DMS153 treated with DMSO at 0.1 percent for 48 hours (cell line): Measurements from ENCODE around the gene TRIM8.
A peak's percentile ranks its signal among the peaks of the same experiment; 100 is the strongest.

Experiments used
- DNase-seq: peaks from one replicate; lab custom pipeline; 2025; ENCODE audit not compliant: unreplicated experiment; lab: John Stamatoyannopoulos, UW

The TRIM8 gene, protein sequence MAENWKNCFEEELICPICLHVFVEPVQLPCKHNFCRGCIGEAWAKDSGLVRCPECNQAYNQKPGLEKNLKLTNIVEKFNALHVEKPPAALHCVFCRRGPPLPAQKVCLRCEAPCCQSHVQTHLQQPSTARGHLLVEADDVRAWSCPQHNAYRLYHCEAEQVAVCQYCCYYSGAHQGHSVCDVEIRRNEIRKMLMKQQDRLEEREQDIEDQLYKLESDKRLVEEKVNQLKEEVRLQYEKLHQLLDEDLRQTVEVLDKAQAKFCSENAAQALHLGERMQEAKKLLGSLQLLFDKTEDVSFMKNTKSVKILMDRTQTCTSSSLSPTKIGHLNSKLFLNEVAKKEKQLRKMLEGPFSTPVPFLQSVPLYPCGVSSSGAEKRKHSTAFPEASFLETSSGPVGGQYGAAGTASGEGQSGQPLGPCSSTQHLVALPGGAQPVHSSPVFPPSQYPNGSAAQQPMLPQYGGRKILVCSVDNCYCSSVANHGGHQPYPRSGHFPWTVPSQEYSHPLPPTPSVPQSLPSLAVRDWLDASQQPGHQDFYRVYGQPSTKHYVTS

DNA sequence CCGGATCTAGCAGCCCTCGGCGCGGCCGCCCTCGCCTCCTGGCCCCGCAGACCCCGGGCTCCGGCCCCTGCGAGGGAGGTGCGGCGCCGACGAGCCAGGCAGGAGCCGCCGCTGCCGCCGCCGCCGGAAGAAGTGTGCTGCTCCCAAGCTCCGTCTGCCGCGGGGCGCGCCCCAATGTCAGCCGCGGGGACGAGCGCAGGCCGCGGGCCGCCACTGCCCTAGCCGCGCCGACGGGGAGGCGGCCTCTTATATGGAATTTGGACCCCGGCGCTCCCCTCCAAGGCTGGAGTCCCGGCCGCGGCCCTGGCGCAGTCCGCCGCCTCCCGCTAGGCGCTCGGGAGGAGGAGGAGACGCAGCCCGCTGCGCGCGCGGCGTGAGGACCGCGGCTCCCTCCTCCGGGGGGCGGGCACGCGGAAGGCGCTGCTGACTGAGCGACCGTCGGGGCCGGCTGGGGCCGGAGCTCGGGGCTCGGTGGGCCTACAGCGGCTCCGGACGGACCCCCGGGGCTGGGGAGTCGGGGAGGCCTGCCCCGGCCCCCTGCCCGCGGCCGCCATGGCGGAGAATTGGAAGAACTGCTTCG lies at the start of gene TRIM8:
Gene TRIM8 (plus strand): TSS at position 414 of the 580 bp plus-strand sequence. CDS start 139 bp downstream, at position 553.
- peak; percentile 26 for DNase-seq

GRCh38 chr10:102595293-102595692 lies 49.0 kb upstream of the TRIM8 start:
- no peak for DNase-seq

GRCh38 chr10:102595897-102596296 lies 48.4 kb upstream of the TRIM8 start:
- no peak for DNase-seq

GRCh38 chr10:102596506-102596971 lies 47.7 kb upstream of the TRIM8 start:
- peak; percentile 62 for DNase-seq

DNA sequence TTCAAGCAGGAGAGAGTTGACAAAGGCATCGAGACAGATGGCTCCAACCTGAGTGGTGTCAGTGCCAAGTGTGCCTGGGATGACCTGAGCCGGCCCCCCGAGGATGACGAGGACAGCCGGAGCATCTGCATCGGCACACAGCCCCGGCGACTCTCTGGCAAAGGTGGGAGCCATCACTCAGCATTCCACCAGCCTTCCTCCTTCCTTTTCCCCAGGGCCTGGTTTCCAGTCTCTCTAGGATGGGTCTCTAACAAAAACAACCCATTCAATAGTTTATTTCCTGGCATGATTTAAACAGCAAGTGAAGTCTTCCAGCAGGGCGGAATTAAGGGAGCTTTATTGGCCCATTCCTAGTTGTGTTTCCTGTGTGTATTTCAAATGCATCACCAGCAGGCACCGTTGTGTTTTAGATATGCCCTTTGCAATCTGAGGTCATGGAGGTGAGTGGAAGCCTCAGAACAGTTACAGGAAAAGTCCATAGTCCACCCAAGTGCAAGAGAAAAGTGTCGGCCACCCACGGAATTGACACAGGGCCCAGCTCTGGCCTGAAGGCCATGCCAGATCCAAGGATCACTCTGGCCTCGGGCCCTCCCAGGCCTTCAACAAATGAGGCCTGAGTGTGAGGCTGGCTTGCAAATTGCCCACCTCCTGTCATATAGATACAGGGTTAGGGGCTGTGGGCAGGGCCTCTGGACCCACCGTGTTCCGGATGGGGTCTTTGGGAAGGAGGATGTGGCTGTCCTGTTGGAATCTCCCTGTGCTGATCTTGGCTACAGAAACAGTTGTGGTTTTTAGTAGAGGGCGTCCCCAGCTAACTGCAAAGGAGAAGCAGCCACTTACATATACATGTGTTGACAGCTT lies 46.9 kb upstream of the TRIM8 start:
- DNase-seq = no peak

- no peak for DNase-seq
Observed at GRCh38 chr10:102598243-102598642, 46.0 kb upstream of the TRIM8 start.

DNA sequence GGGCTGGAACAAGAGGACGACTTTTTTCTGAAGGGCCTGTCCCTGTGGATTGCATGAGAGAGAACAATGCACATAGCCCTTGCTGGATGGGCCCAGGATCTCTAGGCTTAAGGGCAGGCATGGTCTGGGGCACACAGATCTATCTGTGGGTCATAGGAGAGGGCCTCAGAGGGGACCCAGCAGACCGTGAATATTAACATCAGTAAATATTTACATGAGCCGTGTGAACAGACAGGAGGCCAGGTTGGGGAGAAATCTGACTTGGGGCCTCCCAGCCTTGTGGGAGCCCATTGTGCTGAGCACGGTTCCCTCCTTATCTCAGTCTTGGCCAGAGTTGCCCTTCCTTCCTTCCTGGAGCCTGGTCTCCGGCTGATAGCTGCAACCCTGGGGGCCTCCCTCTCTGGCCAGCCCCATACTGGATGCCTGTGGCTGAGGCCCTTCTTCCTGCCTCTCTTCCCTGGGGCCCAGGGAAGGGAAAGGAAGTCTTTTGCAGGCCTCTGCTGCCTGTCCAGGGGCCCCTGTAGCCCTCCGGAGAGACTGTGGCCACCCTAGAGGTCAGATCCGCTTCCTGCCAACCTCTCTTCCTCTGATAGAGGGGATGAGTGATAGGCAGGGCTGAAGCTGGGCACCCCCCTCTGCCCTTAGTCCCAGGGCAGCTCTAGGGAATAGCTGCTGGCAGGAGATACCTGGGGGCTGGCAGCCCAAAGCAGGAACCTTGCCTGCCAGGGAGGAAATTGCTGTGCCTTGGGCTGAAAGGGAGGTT lies 44.5 kb upstream of the TRIM8 start:
- no peak for DNase-seq

DNA sequence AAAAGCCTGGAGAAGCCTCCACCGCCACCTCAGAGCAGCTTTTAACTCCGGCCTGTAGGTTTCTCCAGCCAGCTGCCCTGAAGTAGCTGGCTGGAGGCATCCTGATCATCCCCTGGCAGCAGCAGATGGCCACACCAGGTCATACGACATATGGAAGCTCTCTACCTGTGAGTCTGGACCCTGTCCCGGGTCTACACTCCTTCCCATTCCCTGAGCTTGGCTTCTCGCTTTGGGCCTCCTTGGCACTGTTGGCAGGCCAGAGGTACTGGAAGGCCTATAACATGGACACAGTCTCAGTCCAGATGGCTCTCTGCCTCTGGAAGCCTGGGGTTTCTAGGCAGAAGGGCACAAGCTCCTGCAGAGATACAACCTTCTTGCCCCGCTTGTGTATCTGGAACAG lies 43.5 kb upstream of the TRIM8 start:
- no peak for DNase-seq

- no peak for DNase-seq
Observed at GRCh38 chr10:102601639-102602038, 42.6 kb upstream of the TRIM8 start.

DNA sequence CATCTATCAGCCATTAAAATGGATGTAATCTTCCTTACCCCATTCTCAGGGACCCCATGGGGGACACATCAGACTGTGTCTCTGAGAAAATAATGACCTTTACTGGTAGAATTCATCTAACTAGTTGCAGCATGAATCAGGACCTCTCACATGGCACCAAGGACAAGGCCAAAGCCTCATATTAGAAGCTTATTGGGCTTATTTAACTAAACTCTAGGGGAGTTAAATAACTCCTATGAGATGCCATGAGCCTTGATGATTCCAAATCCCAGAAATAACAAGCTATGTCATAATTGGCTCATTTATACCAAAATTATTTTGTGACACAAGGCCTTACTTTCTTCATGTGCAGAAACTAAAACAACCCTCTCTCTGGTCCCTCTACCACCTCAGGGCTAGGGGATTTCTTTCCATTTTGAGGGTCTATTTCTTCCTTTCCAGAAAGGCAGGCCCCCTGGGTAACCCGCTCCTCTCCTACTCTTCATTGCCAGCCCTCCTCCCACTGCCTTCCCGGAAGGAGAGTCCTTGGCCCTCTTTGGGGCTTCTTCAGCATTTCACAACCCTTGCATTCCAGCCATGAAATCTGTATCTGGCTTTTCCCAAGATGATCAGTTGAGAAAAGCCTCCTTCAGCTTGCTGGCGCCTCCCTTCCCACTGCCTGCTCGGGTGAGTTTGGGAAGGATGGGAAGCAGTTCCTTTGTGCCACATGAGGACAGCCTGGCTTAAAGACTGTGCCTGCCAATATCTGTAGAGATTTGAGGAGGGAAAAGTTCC lies 41.8 kb upstream of the TRIM8 start:
- DNase-seq = no peak

GRCh38 chr10:102603946-102604345 lies 40.3 kb upstream of the TRIM8 start:
- DNase-seq = no peak

- no peak for DNase-seq
Observed at GRCh38 chr10:102604439-102604841, 39.8 kb upstream of the TRIM8 start.

GRCh38 chr10:102605712-102606111 lies 38.6 kb upstream of the TRIM8 start:
- DNase-seq = no peak

DNA sequence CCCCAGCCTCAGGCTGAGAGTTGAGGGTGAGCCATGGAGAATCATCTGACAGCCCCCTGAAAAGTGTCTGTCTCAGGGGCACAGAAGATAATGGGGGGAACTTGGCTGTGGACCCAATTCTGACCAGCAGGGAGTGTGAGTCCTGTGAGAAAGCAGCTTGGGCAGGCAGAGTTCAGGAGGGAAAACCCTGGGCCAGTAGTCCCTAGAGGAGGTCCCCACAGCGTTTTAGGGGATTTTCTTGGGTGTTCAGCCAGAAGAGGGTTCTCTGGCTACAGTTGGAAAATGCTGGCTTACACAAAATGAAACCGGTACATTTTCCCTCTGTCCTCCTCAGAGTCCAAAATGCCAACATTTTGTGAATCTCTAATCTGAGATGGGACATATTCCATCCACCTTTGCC lies 35.8 kb upstream of the TRIM8 start:
- no peak for DNase-seq

- no peak for DNase-seq
Observed at GRCh38 chr10:102610441-102610887, 33.8 kb upstream of the TRIM8 start.

DNA sequence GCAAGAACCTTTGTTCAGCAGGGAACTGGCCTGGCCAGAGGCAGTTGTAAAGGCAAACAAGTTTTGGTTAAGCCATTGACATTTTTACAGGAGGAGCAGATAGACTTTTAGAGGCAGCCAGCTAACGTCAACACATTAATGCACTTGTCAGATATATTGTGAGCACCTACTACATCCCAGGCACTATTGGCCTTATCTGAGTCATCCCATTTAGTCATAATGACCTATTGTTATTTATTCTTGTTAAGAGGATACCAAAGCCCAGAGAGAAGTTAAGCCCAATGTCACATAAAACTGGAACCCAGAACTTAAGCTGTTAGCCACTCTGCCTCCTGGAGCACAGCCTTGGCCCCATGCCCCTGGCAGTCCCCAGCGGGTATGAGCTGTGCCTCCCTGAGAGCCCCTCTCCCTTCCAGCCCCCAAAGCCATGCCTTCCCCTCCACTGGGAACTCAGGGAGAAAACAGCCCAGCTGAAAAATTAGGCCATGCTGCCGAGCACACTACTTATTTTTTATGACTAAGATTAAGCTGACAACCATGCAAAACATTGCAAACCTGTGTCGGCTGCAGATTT lies 32.7 kb upstream of the TRIM8 start:
- no peak for DNase-seq

DNA sequence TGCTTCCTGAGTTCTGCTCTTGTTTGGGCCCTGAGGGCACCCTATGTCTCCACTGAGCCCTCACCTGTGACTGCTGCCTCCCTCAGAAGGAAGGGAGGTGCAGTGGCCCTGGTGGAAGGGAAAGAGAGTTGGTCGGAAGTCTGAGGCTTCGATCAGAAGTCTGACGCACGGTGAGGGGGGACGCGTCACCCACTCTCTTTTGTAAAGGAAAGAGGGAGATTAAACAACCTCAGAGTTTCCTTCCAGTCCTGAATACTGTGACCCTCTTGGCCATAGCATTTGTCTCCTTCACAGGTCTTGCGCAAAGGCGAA lies 31.4 kb upstream of the TRIM8 start:
- no peak for DNase-seq

- no peak for DNase-seq
Observed at GRCh38 chr10:102613286-102613685, 31.0 kb upstream of the TRIM8 start.

- DNase-seq = no peak
Observed at GRCh38 chr10:102613785-102614184, 30.5 kb upstream of the TRIM8 start.

DNA sequence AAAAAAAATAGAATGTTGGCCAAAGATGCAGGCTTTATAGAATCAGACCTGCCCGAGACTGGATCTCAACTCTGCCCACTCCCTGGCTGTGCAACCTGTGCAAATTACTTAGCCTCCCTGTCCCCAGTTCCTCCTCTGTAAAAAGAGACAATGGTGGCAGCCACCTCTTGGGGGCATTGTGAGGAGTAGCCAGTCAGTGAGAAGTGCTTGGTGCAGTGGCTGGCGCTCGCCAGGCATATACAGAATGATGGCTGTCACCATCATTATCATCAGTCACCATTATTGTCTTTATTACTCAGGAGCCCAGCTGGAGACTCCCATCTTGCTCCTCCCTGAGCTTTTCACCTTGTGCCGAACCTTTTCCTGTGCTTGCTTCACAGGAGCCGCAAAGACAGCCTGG lies 29.4 kb upstream of the TRIM8 start:
- no peak for DNase-seq
